ENCODE data around the gene TTC23. TPM values are rescaled to one million over a fixed set of nuclear protein-coding genes. Genes with fewer than 3 reads are reported as not detected.
"Not testable (repeated sequence)": the region's sequence is repeated elsewhere in the genome, so short reads cannot be mapped to it uniquely, and the experiment has no call there.

The TTC23 gene
- total RNA-seq, 2 donors from 2014 or later, result 0.67 to 2.5 TPM

DNA sequence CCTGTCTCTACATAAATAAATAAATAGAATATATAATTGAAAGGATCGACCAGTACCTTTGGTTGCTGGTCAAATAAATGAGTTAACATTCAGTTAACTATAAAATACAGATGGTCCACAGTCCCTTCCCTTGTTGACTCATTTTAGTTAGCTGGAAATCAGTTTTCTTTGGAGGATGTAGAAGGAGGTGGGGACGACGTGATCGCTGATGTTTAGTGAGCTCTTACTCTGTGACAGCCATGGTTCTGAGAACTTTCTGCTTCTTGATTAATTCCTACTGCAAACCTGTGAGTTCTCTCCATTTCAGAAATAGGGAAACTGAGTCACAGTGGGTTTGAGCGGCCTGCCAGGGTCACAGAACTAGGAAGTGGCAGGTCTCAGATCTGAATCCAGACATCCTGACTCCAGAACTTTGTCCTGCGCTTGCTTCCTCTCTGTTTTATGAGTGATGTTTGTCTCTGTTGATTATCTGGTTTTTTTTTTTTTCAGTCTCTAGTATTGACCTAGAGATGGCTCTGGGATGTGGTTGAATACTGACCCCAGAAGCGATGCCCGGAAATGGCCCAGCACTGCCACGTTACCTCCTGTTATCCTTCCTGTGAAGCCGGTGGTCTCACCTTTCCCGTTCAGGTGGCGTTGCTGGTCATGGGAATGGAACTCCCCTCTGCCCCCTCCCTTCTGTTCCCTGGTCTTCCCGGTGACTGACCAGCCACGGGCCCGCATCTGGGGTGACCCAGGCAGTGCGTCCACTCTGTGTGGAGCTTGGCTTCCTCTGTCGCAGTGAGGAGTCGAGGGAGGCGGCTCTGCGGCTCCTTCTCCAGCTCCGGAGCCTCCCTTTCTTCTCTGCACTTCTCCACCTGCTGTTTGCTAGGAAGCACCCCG lies 126.3 kb downstream of the TTC23 start:
- H3K4me1 Mint-ChIP-seq, result no peaks in the 10 kb centered on the region
- H3K36me3 Mint-ChIP-seq (ENCODE audit: low read depth), result no peaks in the 10 kb centered on the region
- H3K27me3 Mint-ChIP-seq, result peaks cover 5% of the 10 kb centered on the region
- H3K9me3 Mint-ChIP-seq, result no peaks in the 10 kb centered on the region
- no peak overlapping the region for H3K27ac Mint-ChIP-seq
- H3K4me3 Mint-ChIP-seq, result no peak overlapping the region
- ATAC-seq (replicated peaks), result no peak

DNA sequence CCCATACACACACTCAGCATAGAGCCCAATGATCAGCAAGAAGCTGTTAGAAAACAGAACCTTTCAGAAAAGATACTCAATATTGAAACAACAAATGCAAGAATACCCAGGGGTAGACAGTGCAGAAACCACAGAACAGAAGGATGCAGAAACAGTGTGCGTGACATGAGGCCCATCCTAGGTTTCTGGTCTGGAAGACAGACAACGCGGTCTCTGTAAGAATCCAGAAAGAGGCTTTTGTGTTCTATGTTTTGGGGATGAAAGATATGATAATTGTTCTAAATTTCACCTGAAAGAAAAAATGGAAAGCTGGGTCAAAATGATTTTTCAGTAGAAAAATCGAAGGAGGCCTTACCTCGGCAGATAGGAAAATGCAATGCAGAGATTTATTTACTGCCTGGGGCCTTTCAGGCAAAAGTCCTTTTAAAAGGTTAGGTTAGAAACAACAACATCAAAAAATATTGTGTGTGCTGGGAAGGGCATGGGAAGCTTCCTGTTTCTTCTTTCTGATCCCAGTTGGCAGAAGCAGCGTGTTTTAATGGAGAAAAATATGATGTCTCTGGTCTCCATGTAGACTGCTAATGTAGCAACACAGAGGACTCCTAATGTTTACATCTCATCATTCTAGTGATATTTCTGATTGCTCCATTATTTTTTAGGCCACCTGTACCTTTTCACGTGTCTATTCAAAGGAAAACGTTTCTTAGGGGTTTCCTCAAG lies 127.5 kb downstream of the TTC23 start:
- Mint-ChIP-seq H3K36me3 (ENCODE audit: low read depth) (no peaks in the 10 kb centered on the region), H3K4me1 (no peaks in the 10 kb centered on the region), H3K27me3 (peaks cover 5% of the 10 kb centered on the region), H3K9me3 (no peaks in the 10 kb centered on the region), H3K27ac (no peak overlapping the region), H3K4me3 (no peak overlapping the region)
- no peak for ATAC-seq (replicated peaks)

DNA sequence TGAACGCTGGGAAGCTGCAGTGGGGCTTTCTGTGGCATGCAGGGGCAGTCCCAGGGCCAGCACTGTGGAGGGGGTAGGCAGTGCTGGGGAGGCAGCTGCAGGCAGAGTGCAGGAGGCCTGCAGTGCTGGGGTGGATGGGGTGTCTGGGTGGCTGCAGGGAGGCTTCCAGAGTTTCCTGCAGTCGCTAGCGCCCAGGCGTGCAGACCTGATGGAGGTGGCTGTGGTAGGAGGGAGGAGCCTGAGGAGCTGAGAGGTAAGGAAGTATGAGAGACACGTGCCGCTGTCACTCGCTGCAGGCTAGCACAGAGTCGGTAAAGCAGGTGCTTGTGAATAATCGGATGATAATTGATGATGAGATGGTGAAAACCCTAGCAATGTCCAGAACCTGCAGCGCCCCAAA lies 128.2 kb downstream of the TTC23 start:
- H3K4me1 Mint-ChIP-seq, result no peaks in the 10 kb centered on the region

DNA sequence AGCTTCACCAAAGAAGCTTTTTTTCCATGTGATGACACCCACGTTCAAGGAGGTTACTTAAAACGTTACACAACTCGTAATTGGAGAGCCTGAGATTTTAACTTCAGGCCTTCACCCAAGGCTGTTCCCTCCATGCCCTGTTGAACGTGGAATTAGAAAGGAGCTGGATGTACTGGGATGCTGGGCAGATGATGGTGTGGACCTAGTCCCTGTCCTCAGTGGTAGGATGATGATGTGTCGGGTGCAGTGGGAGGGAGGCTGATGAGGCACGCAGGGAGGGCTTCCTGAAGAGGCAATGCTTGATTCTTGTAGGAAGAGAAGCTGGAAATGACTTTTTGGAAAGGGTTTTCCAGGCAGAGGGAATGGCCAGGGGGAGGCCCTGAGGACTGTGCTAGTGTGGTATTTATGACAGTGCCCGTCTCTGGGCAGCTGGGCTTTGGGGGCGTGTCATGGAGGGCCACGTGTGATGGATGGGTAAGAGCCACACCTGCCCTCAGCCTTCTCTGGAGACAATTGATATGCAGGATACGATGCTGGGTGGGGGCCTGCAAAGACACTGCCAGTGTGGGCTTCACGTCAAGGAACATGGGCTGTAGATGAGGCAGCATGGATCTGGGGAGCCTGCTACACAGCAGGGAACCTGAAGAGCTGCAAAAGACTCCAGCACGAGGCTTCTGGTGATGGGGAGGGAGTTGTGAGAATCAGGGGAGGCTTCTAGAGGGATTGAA lies 129.2 kb downstream of the TTC23 start:
- H3K27me3 Mint-ChIP-seq, result peaks cover 2% of the 10 kb centered on the region
- no peaks in the 10 kb centered on the region for H3K36me3 Mint-ChIP-seq (ENCODE audit: low read depth)
- no peak overlapping the region for H3K4me3 Mint-ChIP-seq
- no peaks in the 10 kb centered on the region for H3K4me1 Mint-ChIP-seq
- H3K9me3 Mint-ChIP-seq, result no peaks in the 10 kb centered on the region
- H3K27ac Mint-ChIP-seq, result no peak overlapping the region
- no peak for ATAC-seq (replicated peaks)

More for the DNA sequence above, 128.2 kb downstream of the TTC23 start:
- peaks cover 2% of the 10 kb centered on the region for H3K27me3 Mint-ChIP-seq
- H3K4me3 Mint-ChIP-seq, result no peak overlapping the region
- H3K27ac Mint-ChIP-seq, result no peak overlapping the region
- H3K9me3 Mint-ChIP-seq, result no peaks in the 10 kb centered on the region
- ATAC-seq (replicated peaks), result no peak
- no peaks in the 10 kb centered on the region for H3K36me3 Mint-ChIP-seq (ENCODE audit: low read depth)

DNA sequence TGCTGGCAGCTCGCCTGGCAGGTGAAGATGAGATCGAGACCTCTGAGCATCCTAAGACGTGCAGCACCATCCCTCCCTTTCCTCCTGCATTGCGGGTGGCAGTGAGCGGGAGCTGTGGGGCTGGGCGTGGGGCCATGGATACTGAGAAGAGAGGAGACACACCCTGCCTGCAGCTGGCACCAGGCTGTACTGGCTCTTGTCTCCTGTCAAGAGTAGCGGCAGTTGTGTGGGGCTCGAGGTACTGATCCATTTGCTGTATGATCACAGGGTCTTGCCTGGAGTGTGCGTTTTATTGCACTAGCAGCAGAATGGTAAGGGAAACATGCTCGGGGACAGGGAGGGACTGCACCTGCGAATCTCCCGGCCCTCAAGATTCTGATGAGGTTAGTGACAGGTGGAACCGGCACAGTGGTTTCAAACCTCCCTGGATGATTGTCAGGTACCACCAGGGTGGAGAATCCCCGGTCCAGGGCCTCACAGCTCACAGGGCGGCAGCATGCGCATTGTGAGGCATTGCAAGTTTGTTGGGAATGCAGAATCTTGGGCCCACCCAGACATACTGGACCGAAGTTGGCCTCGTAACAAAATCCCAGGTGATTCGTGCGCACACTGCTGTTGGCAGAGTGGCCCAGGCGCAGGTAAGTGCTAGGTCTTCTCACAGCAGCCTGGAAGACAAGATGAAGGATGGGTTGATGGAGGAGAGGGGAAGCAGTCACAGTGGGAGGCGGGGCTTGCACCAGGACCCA lies 130.4 kb downstream of the TTC23 start:
- no peak overlapping the region for H3K27ac Mint-ChIP-seq
- no peaks in the 10 kb centered on the region for H3K9me3 Mint-ChIP-seq
- ATAC-seq (replicated peaks), result no peak
- H3K36me3 Mint-ChIP-seq (ENCODE audit: low read depth), result no peaks in the 10 kb centered on the region
- no peak overlapping the region for H3K4me3 Mint-ChIP-seq
- no peaks in the 10 kb centered on the region for H3K4me1 Mint-ChIP-seq
- peaks cover 2% of the 10 kb centered on the region for H3K27me3 Mint-ChIP-seq

DNA sequence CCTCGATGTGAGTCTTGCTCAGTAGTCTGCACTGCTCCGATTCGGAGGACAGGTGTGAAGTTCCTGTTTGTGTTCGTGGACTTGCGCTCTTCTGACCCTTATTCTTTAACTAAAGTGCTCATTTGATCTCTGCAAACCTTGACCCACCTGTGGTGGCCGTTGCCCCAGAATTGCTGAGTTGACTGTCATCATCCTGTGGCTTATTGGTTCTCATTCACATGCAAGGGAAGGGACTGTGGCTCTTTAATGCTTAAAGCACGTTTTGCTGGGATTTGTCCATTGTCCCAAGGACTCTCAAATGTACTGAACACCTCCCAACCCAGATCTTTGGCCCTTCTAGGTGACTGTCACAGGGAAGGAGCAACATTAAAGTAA lies 131.1 kb downstream of the TTC23 start:
- no peaks in the 10 kb centered on the region for H3K36me3 Mint-ChIP-seq (ENCODE audit: low read depth)
- H3K4me1 Mint-ChIP-seq, result no peaks in the 10 kb centered on the region
- no peak overlapping the region for H3K27ac Mint-ChIP-seq
- H3K27me3 Mint-ChIP-seq, result peaks cover 2% of the 10 kb centered on the region
- no peak overlapping the region for H3K4me3 Mint-ChIP-seq
- ATAC-seq (replicated peaks), result no peak
- H3K9me3 Mint-ChIP-seq, result no peaks in the 10 kb centered on the region

DNA sequence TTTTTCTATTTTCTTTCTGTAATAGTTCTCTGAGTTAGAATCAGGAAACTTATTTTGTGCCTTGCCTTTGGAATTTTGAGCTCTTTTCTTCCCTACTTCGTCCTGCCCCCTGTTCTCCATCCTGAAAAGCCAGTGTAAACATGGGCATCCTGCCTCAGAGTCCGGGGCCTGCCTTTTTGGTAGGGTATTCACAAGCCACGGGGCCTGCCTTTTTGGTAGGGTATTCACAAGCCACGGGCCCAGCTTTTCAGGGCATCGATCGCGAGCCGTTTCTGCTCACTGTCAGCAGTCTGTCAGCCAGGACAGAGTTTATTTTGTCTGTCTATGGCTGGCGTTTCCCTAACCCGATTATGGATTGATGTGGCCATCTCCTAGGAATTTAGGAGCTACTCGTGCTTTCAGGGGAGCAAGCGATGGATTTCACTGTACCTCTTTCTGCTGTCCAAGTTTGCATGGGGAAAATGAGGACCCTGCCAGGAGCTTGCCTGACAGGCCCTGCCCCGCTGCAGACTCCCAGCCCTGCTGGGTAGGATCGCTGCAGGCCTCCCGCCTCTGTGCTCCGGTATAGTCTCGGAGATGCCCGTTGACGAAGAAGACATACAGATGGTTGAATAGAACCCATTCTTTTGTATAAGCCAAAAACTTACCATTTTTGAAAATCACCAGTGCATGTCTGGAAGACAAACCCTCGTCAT lies 131.7 kb downstream of the TTC23 start:
- no peak overlapping the region for H3K27ac Mint-ChIP-seq
- no peaks in the 10 kb centered on the region for H3K9me3 Mint-ChIP-seq
- H3K27me3 Mint-ChIP-seq, result peaks cover 2% of the 10 kb centered on the region
- no peak overlapping the region for H3K4me3 Mint-ChIP-seq
- H3K4me1 Mint-ChIP-seq, result no peaks in the 10 kb centered on the region
- no peak for ATAC-seq (replicated peaks)
- no peaks in the 10 kb centered on the region for H3K36me3 Mint-ChIP-seq (ENCODE audit: low read depth)

DNA sequence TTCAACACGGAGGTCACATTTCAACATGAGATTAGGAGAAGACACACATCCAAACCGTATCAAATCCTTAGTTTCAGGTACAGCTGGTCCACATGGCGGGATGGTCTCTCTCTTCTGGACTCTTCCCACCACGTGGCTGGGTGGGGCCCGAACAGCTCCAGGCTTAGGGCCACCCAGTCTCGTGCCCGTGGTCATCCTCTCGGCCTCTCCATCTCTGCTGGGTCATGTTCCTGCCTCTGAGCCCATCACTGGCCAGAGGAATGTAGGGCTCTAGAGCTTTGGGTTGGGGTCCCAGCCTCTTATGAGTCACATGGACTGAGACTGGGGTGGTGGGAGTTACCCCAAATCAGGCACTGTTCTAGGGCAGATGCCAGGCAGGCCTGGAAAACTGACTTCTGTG lies 132.3 kb downstream of the TTC23 start:
- Mint-ChIP-seq H3K27me3 (peaks cover 2% of the 10 kb centered on the region), H3K4me1 (no peaks in the 10 kb centered on the region), H3K27ac (no peak overlapping the region), H3K4me3 (no peak overlapping the region), H3K9me3 (no peaks in the 10 kb centered on the region), H3K36me3 (ENCODE audit: low read depth) (no peaks in the 10 kb centered on the region)
- no peak for ATAC-seq (replicated peaks)

DNA sequence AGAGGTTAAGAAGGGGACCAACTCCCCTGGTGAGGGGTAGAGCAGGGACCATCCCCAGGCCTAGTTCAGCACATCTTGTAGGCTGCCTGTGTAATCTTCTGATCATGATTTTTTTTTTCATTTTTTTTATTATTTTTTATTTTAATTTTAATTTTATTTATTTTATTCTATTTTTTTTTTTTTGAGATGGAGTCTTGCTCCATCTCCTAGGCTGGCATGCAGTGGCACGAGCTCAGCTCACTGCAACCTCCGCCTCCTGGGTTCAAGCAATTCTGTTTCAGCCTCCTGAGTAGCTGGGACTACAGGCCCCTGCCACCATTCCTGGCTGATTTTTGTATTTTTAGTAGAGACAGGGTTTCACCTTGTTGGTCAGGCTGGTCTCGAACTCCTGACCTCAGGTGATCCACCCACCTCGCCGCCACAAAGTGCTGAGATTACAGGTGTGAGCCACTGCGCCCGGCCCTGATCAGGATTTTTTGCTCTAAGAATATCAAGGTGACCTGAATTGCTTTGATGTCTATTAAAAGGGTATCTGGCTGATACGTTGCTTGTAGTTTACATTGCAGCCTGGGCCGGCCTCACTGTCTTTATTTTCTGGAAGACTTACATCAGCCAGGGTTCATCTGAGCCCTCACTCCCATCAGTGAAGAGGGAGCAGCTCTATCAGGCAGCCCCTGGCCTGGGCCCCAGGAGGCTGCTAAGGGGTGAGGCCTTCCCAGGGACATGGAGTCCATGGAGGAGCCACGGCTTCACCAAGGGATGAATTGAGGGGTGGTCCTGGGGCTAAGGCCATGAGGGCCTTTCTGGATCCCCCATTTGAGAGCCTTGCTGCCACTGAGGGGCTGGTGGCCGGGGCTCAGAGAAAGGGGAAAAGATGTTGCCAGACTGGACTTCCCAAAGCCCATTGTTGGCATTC lies 133.8 kb downstream of the TTC23 start:
- no peaks in the 10 kb centered on the region for H3K9me3 Mint-ChIP-seq
- no peak overlapping the region for H3K27ac Mint-ChIP-seq

DNA sequence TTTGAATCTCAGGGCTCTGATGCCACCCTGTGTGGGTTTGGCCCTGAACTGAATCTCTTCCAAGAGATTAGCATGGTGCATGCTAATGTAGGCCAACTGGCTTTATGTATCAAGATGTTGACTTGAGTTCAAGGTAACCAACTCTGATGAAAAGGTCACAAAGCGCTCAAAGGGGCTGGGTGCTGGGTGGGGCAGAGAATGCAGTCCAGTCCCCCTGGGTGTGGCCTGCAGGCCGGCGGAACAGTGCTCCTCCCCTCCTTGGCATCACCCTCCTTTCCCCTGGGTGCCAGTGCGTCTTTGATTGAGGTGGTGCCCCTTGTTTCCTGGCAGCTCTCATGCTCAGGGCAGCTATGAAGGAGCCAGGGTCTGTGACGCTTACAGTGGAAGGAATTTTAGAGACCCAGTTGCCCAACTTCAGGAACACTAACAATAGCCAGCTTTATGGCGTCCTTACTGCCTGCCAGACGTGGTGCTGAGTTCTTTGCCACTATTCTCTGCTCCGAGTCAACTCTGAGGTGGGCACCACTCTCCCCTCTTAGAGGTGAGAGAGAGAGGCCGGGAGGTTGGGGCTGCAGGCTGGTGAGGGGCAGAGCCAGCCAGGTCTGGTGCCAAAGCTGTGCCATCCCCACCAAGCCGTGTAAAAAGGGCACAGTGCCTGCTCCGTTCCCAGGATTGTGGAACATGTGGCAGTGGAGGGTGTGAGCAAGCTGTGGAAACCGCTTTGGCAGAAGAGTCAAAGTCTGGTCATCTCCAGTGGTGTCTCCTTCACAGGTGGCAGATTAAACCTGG lies 134.7 kb downstream of the TTC23 start:
- peaks cover 2% of the 10 kb centered on the region for H3K27me3 Mint-ChIP-seq
- H3K36me3 Mint-ChIP-seq (ENCODE audit: low read depth), result no peaks in the 10 kb centered on the region
- H3K4me3 Mint-ChIP-seq, result no peak overlapping the region
- H3K4me1 Mint-ChIP-seq, result no peaks in the 10 kb centered on the region
- no peak overlapping the region for H3K27ac Mint-ChIP-seq
- no peaks in the 10 kb centered on the region for H3K9me3 Mint-ChIP-seq
- no peak for ATAC-seq (replicated peaks)

More for the DNA sequence above, 133.8 kb downstream of the TTC23 start:
- no peaks in the 10 kb centered on the region for H3K36me3 Mint-ChIP-seq (ENCODE audit: low read depth)
- no peak overlapping the region for H3K4me3 Mint-ChIP-seq
- ATAC-seq (replicated peaks), result no peak
- no peaks in the 10 kb centered on the region for H3K4me1 Mint-ChIP-seq
- H3K27me3 Mint-ChIP-seq, result peaks cover 2% of the 10 kb centered on the region

DNA sequence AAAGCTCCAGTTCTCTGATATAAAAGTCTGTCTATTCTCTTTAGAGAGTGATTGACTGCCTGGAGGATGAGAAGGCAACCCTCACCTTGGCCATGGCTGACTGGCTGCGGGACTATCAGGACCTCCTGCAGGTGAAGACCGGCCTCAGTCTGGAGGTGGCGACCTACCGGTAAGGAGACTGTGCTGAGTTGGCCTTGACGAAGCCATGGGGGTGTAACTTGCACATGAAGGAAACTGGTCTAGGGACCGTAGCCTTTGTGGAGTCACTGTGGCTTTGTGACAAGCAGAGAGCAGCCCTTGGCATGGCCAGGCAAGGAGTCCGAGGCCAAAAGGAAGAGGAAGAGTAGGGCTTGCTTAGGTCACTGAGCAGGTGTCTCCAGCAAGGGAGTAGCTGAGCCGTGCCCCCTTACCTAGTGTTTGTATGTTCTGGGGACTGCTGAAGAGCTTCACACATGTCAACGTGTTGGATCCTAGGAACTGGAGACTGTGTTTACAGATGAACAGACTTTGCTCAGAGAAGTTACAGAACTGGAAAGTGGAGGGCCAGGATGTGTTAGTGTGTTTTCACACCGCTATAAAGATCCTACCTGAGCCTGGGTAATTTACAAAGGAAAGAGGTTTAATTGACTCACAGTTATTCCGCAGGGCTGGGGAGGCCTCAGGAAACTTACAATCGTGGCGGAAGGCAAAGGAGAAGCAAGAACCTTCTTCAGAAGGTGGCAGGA lies 135.7 kb downstream of the TTC23 start:
- Mint-ChIP-seq H3K27ac (no peak overlapping the region), H3K4me1 (no peaks in the 10 kb centered on the region), H3K27me3 (peaks cover 2% of the 10 kb centered on the region), H3K36me3 (ENCODE audit: low read depth) (no peaks in the 10 kb centered on the region), H3K4me3 (no peak overlapping the region), H3K9me3 (no peaks in the 10 kb centered on the region)
- no peak for ATAC-seq (replicated peaks)

DNA sequence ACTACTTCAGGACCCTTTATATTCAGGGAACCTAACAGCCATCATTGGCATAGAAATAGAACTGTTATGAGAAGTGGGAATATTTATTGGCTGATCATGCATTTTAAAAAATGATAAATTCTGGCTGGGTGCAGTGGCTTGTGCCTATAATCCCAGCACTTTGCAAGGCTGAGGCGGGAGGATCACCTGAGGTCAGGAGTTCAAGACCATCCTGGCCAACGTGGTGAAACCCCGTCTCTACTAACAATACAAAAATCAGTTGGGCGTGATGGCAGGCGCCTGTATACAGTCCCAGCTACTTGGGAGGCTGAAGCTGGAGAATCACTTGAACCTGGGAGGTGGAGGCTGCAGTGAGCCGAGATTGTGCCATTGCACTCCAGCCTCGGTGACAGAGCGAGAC lies 137.7 kb downstream of the TTC23 start:
- not testable (repeated sequence) for H3K36me3 Mint-ChIP-seq (ENCODE audit: low read depth); H3K4me3 Mint-ChIP-seq; ATAC-seq (replicated peaks)

More for the DNA sequence above, 137.7 kb downstream of the TTC23 start:
- not testable (repeated sequence) for H3K4me1 Mint-ChIP-seq, H3K9me3 Mint-ChIP-seq, H3K27me3 Mint-ChIP-seq, H3K27ac Mint-ChIP-seq
